GM18499 (cell line): ENCODE results near the gene INAVA.

Experiments used
- ATAC-seq: cut with Tn5 transposase; IDR thresholded peaks from one replicate; pipeline ENCODE4 v1.9.1; 2021; ENCODE audit warnings: moderate number of reproducible peaks; ENCODE audit not compliant: insufficient read depth, unreplicated experiment

INAVA gene, protein sequence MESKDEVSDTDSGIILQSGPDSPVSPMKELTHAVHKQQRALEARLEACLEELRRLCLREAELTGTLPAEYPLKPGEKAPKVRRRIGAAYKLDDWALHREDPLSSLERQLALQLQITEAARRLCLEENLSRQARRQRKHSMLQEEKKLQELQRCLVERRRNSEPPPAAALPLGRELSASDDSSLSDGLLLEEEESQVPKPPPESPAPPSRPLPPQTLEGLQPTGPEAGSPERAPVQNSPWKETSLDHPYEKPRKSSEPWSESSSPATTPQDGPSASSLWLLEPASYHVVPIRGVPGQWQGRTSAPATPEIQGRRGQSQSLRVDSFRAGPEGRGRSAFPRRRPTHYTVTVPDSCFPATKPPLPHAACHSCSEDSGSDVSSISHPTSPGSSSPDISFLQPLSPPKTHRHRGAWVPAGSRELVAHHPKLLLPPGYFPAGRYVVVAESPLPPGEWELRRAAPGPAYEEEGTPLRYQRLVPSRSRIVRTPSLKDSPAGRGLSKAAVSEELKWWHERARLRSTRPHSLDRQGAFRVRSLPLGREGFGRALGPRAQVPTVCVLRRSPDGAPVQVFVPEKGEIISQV

DNA sequence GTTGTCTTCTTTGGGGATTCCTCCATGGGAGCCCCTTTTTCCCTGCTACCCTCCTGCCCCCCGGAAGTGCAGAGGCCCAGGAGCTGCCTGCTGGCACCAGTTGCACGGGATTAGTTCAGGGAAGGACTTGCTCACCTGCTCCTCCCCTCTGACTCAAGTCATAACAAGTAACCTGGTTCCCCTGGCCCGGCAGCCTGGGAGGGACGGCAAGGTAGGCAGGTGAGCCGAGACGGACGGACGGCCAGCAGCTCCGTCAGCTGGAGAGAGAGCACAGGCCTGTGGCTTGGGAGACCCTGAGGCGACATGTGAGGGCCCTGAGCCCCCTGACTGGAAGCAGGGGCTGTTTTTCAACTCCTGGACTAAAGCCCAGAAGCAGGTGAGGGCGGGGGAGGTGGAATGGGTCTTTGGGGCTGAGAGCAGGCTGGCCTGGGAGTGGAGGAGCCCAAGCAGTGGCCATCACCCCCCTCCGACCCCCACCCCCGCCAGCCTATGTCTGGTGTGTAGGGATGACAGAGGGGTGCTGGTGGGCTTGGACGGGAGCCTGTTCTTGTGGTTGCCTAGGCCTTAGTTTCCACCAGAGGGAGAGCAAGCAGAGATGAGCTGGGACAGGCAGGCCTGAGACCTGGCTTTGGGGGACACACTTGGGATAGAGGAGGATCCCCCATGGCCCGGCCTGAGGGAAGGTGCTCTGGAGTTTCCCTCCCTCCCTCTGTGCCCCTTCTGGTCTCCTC, at the start of gene INAVA:
Gene INAVA, plus strand, starts transcription at position 189 of the 731 bp plus-strand sequence. CDS start 3,501 bp downstream, outside the sequence.
- ATAC-seq = no peak

DNA sequence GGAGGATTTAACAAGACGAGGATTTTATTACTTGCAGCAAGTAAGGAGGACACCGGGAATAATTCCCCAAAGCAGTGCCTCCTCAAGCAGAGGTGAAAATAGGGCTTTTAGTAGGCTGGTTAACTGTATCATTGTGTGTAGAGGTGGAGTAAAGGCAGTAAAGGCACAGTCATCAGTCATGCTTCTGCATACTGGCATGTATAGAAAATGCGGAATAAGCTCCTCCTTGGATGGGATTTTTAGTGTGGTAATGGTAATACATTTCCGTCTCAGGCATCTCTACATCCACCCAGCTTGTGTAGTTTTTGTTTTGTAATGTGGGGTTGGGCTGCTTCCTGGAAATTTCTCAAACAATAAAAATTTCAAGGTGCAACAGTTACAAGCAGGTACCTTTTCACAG, 49.3 kb upstream of the INAVA start:
- no peak for ATAC-seq

DNA sequence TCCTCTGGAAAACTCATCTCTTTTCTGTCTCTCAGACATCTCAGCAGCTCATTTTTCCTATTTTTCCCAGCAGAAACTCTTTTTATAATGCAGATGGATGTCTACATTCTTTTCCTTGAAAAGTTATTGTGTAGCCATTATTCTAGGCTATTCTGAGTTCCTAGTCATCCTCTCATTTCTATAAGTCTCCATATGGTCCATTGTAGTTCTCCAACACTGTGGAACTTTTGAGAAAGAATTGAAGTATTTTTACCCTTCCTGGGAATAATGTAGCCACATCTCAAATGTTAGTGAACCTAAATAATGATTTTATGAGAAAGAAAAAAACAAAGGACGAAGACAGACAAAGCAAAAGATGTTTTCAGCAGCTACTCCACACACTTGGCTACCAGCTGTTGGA, 48.3 kb upstream of the INAVA start:
- ATAC-seq = no peak

DNA sequence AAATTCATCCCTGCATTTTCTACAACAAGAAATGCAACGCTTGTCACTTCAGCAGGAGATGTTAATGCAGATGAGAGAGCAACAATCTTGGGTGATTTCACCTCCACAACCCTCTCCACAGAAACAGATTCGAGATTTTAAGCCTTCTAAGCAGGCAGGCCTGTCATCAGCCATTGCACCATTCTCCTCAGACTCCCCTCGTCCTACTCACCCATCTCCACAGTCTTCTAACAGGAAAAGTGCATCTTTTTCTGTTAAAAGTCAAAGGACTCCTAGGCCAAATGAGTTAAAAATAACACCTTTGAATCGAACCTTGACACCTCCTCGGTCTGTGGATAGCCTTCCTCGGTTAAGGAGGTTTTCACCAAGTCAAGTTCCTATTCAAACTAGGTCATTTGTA, 45.3 kb upstream of the INAVA start:
- ATAC-seq = no peak

DNA sequence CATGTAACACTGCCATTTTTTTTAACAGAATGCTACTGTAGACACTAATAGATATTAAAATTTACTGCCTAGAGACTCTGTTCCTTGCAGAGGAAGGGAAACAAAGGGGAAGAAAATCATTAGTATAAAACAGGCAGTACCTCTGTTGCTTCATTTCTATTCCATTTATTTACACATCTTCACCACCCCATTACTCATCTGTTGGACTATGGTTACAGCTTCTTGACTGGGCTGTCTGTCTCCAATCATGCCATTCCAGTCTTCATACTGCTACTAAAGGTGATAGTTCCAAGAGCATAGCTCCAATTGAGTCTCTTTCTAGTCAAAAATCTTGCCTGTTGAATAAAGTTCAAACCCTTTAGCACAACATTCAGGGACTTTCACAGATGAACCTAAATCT, 44.1 kb upstream of the INAVA start:
- no peak for ATAC-seq

DNA sequence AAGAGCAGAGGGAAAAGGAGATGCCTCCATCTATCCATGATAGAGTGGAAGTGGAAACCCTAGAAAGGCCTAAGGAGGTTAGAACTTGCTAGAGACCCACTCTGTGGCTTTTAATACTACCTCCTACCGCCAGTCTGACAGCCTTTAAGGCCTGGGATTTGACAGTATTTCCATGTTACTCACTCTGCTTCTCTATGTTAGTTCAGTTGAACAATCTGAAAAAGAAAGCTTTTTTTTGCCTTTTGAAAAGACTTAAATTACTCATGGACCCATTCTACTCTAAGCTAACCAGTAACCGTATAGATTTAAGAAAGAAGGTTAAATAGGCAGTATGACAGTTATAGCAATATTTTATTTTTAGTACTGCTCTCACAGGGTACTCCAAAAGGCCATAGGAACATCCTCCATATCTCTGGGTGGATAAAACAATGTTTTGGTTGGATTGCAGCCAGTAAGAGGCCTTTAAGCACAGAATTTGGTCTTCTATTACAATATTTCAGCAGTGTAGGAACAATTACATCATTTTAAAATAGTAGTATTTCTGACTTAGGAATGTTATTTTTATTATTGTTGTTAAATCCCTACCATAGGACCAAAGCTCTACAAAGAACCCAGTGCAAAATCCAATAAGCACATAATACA, 37.9 kb upstream of the INAVA start:
- no peak for ATAC-seq

DNA sequence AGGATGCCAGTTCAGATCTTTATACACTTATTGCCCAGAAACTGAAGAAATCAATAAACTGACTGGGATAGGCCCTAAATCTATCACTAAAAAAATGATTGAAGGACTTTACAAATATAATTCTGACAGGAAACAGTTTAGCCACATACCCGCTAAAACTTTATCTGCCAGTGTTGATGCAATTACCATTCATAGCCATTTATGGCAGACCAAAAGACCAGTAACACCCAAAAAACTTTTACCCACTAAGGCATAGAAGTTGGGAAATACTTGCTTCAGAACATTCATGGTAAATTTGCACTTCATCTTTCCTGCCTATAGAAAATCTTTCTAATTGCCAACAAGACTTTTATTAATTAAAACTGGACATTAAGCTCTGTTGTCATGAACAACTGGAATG, 36.9 kb upstream of the INAVA start:
- no peak for ATAC-seq

DNA sequence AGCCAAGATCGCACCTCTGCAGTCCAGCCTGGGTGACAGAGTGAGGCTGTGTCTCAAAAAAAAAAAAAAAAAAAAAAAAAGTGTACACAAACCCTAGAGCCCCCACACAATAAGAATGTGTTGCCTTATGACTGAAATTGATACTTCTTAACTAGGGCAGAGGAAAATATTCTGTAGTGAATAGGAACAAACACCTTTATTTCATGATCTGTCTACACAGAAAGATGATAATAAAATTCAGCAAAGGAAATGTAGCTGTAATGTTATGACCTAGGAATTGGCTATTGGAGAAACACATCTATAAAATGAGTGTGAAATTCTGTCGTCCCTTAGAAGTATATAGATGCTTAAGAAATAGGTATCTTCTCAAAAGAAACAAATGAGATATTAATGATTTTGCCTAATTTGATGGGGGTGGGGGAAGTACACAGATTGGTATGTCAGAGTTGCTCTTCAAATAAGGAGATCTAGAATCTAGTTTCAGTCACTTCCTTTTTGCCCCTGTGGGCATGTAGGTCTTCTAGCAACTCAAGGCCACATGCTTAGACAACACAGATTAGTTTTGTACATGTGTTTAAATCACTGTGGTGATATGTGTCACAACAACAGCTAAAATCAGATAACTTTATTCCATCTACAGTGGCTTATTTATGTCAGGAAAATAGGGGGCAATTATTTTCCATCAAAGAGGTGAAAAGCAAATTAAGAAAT, 32.6 kb upstream of the INAVA start:
- ATAC-seq = no peak

DNA sequence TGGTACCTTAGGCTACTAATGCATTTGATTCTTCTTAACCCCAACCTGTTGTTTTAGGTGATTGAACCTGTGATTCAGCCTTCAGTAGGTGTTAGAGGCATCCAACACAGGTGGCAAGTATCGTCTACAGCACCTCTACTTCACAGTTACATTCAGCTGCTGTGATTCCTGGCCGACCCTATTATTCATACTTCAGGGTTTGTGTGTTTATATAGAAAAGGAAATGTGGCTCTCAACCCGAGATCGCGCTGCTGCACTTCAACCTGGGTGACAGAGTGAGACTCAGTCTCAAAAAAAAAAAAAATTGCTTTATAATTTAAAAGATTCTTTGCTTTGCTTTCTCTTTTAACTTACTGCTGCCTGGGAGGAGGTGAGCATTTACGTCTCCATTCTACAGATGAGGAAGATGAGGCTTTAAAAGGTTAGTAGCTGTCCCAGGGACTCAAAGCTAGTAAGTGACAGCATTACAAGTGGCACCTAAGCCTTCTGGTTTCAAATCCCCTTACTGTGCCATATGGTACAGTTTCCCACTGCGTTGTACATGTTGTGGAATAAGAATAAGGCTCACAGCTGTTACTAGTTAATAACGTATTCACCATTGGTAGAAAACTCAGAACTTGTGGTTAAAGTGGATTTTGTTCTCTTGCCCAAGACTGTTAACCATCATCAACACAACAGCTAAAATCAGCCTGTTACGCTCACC, 31.8 kb upstream of the INAVA start:
- no peak for ATAC-seq

DNA sequence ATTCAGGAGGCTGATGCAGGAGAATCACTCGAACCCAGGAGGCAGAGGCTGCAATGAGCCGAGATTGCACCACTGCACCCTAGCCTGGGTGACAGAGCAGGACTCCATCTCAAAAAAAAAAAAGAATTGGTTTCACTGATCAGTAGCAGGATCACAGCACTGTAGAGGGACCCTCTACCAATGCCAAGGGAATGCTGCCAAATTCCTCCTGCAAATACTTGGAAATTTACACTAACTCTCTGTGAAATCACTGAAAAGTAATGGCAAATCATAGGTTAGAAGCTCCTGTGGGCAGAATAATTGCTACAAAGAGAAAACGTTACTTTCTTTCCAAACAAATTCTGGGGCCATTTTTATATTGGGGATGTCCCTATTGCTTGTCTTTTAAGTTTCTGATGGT, 28.6 kb upstream of the INAVA start:
- ATAC-seq = no peak

DNA sequence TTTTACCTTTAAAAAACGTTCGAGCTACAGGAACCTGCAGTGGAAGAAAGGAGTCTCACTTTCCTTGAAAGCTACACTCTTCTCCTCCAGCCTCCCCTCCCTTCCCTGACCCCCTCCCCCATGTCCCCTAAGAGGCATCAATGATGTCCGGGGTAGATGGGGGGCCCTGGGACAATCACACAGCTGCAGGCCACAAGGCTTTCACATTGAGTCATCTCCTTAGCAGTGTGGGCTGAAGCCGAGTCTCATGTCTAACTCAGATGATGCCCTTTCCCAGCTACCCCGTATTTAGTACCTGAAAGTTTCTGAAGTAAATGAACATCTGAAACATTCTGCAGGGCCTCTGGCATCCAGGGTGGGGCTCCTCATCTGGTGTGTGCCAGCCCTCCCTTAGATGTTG, 28.2 kb upstream of the INAVA start:
- peak; percentile 75 for ATAC-seq

DNA sequence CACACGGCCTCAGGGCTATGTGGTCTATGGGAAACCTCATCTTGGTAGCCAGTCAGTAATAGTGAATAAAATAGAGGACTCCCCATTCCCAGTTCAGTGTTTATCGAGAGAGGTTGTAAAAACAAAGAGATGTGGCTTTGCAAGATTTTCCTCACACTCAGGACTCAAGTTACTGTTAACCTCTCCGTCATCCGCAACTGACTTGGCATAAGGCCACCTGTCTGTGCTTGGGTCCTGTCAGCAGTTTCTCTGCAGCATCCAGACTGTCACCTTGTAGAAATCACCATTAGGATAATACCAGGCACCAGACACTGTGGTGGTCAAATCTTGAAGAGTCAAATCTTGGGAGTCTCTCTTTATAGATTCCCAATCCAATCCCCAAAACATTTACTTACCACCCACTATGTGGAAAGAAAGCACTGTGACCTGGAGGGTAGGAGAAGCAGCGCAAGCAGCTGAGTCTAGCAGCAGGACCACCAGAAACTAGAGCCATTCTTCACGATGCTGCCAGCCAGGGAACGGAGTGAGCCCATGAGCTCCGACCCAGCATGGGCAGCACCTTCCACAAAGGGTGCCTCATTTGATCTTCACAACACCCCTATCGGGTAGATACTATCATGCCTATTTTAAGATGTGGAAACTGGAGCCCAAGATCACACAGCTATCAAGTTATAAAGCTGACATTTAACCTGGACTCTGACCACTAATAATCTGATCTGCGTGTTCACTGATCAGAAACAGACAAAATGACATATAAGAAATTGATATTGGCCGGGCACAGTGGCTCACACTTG, 27.5 kb upstream of the INAVA start:
- ATAC-seq = no peak

DNA sequence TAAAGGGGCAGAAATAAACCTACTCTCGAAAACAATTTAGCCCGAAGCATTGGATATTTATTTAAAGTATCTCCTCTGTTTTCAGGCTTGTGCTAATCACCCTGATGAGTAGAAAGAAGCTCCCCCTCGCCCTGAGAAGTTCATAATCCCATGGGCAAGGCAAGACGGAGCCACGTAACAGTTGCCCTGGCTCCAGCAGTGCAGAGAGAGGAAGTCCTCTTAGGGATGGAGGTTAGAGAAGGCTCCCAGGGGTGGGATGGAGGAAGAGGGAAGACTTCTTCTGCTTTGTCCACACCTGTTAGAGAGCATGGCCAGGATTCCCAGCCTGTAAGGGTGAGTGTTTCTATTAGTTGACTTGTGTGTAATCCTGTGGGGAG, 25.3 kb upstream of the INAVA start:
- no peak for ATAC-seq

DNA sequence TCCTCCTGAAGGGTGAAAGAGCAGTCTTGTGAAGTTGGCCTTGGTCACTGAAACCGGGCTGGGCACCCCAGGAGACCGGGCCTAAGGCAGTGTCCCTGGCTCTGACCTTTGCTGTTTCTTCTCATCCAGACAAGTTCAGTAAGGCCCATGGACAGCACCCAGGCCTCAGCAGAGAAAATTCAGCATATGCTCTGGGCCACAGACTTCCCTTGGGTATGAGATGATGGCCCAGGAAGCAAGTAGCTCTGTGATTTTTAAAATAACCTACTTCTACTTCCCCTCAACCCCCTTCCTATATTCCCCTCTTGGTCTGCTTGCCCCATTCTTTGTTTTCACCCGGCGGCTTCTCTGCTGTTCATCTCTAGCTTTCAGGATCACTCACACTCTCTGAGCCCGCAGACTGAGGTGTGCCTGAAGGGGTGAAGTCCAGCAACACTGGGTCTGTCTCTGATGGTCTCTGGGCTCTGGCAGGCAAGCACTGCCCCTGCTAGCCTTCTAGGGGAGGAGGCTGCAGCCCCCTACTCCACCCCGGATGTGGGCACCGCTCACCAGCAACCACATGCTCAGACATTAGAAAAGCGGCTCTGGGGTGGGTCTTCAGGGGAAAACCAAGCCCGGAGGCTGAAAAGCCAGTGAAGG, 24.8 kb upstream of the INAVA start:
- peak; percentile 42 for ATAC-seq

DNA sequence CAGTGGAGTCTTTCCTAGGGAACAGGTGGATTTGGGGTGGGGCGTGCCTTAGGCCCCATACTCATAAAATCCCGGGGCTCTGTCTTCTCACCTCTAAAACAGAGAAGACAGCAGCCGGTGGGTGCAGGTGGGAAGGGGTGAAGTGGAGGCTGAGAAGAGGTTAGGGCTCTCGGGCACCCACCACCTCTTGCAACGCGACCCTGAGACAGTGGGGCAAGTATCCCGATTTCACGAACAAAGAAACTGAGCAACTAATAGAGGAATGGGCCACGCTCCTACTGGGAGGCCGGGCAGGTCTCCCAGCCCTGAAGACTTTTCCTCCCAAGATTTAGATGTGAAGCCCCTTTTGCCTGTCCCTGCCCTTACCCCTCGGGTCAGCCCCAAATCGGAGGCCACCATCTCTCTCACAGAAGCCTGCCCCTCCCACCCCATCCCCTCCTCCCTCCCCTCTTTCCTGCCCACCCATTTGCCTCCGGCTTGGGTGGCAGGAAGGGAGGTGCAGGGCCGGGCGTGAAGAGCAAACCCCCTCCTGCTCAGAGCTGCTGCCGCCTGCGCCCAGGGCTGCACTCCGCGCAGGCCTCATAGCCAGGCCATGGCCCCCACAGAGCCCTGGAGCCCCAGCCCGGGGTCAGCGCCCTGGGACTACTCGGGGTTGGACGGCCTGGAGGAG, 22.1 kb upstream of the INAVA start, which contains the start of gene GPR25:
Gene GPR25, plus strand, starts transcription at position 536 of the 670 bp plus-strand sequence. Its CDS starts 57 bp downstream, at position 593.
- ATAC-seq = no peak

DNA sequence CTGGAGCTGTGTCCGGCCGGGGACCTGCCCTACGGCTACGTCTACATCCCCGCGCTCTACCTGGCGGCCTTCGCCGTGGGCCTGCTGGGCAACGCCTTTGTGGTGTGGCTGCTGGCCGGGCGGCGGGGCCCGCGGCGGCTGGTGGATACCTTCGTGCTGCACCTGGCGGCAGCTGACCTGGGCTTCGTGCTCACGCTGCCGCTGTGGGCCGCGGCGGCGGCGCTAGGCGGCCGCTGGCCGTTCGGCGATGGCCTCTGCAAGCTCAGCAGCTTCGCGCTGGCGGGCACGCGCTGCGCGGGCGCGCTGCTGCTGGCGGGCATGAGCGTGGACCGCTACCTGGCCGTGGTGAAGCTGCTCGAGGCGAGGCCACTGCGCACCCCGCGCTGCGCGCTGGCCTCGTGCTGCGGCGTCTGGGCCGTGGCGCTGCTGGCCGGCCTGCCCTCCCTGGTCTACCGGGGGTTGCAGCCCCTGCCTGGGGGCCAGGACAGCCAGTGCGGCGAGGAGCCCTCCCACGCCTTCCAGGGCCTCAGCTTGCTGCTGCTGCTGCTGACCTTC, 21.5 kb upstream of the INAVA start:
- ATAC-seq = no peak

DNA sequence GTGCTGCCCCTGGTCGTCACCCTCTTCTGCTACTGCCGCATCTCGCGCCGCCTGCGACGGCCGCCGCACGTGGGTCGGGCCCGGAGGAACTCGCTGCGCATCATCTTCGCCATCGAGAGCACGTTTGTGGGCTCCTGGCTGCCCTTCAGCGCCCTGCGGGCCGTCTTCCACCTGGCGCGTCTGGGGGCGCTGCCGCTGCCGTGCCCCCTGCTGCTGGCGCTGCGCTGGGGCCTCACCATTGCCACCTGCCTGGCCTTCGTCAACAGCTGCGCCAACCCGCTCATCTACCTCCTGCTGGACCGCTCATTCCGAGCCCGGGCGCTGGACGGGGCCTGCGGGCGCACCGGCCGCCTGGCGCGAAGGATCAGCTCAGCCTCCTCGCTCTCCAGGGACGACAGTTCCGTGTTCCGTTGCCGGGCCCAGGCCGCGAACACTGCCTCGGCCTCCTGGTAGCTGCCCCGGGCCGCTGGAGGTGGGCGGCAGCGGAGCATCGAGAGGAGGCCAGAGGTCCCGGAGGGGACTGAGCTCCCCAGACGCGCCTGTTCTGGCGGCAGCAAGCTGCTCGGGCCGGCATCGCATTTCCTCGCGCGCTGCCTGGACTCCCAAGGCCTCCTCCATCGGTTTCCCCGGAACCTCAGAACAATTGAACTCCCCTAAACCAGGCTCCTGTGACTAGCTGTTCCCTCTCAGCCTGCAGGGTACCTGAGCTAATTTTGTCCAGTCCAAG, 20.9 kb upstream of the INAVA start:
- ATAC-seq = no peak
